Eye (tissue), 1 donor: Measurements from ENCODE around the gene PCDHGA8.
A peak's percentile ranks its signal among the peaks of the same experiment; 100 is the strongest.
"Not testable (repeated sequence)": the region's sequence is repeated elsewhere in the genome, so short reads cannot be mapped to it uniquely, and the experiment has no call there.

ENCODE experiments used
- DNase-seq: peaks from one replicate; pipeline ENCODE4 v3.0.0-alpha.2; 2015

The PCDHGA8 gene

DNA sequence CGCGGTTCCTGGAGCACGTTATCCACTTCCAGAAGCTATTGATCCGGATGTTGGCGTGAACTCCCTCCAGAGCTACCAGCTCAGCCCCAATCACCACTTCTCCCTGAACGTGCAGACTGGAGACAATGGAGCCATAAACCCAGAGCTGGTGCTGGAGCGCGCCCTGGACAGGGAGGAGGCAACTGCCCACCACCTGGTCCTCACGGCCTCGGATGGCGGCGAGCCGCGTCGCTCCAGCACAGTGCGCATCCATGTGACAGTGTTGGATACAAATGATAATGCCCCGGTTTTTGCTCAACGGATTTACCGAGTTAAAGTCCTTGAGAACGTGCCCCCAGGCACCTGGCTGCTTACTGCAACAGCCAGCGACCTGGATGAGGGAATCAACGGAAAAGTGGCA lies 11.0 kb downstream of the PCDHGA8 start:
- DNase-seq: no peak

DNA sequence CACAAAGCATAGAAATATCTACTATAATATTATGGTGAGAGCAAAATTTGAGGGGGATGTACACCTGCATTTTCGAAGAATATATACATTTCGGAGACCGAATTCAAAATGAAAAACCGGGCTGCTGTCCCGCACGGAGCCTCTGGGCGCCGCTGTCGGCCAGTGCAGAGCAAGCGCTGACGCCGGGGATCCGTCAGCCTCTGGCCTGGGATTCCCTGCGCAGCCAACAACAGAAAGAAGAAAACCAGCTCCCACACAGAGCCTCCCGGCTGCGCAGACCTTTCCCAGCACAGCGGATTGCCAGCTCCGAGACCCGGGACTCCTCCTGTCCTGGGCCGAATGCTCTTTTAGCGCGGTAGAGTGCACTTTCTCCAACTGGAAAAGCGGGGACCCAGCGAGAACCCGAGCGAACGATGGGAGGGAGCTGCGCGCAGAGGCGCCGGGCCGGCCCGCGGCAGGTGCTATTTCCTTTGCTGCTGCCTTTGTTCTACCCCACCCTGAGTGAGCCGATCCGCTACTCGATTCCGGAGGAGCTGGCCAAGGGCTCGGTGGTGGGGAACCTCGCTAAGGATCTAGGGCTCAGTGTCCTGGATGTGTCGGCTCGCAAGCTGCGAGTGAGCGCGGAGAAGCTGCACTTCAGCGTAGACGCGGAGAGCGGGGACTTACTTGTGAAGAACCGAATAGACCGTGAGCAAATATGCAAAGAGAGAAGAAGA lies 15.5 kb downstream of the PCDHGA8 start, which contains the start of gene PCDHGB6:
Gene PCDHGB6, plus strand, starts transcription at position 232 of the 716 bp plus-strand sequence. Its CDS starts 182 bp downstream, at position 414.
- peak; percentile 56 for DNase-seq

- no peak for DNase-seq
These were observed 17.3 kb downstream of the PCDHGA8 start for GRCh38 chr5:141409598-141410306.

DNA sequence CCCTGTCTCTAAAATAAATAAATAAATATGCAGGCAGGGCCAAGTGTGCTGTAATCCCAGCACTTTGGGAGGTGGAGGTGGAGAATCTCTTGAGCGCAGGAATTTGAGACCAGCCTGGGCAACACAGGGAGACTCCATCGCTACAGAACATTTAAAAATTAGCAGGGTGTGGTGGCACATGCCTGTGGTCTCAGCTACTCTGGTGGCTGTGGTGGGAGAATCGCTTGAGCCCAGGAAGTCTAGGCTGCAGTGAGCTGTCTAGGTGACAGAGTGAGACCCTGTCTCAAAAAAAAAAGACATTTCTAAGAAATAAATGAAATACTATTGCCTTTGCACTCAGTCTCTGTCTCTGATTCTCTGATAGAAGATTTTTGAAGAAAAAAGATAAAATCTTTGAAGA lies 19.1 kb downstream of the PCDHGA8 start:
- no peak for DNase-seq

DNA sequence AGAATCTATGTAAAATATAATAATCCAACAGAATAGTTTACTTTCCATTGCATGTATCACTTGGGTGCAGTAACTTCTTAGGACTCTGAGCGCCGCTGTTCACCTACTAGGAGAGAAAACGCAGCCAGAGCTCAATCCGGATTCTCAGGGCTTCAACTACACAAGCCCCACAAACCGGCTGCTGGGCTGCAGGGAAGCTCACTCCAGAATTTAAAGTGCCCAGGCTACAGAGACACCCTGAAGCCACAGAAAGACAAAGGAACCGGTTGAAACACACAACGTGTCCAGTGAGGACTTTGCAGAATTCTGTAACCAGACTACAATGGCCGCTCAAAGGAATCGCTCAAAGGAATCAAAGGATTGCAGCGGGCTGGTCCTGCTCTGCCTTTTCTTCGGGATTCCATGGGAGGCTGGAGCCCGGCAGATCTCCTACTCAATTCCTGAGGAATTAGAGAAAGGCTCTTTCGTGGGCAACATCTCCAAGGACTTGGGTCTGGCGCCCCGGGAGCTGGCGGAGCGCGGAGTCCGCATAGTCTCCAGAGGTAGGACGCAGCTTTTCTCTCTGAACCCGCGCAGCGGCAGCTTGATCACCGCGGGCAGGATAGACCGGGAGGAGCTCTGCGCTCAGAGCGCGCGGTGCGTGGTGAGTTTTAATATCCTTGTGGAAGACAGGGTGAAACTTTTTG lies 20.6 kb downstream of the PCDHGA8 start, which contains the start of gene PCDHGA10:
Gene PCDHGA10, plus strand, starts transcription at position 134 of the 686 bp plus-strand sequence. Its CDS starts 189 bp downstream, at position 323.
- peak; percentile 52 for DNase-seq

DNA sequence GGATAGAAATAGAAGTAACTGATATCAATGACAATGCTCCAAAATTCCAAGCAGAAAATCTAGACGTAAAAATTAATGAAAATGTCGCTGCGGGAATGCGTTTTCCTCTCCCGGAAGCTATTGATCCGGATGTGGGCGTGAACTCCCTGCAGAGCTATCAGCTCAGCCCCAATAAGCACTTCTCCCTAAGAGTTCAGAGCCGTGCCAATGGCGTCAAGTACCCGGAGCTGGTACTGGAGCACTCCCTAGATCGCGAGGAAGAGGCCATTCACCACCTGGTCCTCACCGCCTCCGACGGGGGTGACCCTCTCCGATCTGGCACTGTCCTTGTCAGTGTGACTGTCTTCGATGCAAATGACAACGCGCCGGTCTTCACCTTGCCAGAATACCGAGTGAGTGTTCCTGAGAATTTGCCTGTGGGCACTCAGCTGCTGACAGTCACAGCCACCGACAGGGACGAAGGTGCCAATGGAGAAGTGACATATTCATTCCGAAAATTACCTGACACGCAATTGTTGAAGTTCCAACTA lies 21.2 kb downstream of the PCDHGA8 start:
- DNase-seq: no peak

DNA sequence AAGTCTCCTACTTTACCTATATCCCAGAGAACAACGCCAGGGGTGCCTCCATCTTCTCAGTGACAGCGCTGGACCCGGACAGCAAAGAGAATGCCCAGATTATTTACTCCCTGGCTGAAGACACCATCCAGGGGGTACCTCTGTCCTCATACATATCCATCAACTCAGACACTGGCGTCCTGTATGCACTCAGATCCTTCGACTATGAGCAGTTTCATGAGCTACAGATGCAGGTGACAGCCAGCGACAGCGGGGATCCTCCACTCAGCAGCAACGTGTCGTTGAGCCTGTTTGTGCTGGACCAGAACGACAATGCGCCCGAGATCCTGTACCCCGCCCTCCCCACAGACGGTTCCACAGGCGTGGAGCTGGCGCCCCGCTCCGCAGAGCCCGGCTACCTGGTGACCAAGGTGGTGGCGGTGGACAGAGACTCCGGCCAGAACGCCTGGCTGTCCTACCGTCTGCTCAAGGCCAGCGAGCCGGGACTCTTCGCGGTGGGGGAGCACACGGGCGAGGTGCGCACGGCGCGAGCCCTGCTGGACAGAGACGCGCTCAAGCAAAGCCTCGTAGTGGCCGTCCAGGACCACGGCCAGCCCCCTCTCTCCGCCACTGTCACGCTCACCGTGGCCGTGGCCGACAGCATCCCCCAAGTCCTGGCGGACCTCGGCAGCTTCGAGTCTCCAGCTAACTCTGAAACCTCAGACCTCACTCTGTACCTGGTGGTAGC lies 22.3 kb downstream of the PCDHGA8 start:
- not testable (repeated sequence) for DNase-seq

- DNase-seq: not testable (repeated sequence)
These were observed 22.8 kb downstream of the PCDHGA8 start for GRCh38 chr5:141415275-141415618.

DNA sequence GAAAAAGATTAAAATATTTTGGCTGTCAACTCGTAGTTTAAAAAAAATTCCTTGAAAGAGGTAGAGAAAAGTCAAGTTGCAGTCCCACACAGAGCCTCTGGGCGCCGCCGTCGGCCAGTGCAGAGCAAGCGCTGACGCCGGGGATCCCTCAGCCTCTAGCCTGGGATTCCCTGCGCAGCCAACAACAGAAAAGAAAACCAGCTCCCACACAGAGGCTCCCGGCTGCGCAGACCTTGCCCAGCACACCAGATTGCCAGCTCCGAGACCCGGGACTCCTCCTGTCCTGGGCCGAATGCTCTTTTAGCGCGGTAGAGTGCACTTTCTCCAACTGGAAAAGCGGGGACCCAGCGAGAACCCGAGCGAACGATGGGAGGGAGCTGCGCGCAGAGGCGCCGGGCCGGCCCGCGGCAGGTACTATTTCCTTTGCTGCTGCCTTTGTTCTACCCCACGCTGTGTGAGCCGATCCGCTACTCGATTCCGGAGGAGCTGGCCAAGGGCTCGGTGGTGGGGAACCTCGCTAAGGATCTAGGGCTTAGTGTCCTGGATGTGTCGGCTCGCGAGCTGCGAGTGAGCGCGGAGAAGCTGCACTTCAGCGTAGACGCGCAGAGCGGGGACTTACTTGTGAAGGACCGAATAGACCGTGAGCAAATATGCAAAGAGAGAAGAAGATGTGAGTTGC lies 25.2 kb downstream of the PCDHGA8 start, which contains the start of gene PCDHGB7:
Gene PCDHGB7, plus strand, starts transcription at position 184 of the 679 bp plus-strand sequence. Its CDS starts 183 bp downstream, at position 367.
- peak; percentile 73 for DNase-seq

DNA sequence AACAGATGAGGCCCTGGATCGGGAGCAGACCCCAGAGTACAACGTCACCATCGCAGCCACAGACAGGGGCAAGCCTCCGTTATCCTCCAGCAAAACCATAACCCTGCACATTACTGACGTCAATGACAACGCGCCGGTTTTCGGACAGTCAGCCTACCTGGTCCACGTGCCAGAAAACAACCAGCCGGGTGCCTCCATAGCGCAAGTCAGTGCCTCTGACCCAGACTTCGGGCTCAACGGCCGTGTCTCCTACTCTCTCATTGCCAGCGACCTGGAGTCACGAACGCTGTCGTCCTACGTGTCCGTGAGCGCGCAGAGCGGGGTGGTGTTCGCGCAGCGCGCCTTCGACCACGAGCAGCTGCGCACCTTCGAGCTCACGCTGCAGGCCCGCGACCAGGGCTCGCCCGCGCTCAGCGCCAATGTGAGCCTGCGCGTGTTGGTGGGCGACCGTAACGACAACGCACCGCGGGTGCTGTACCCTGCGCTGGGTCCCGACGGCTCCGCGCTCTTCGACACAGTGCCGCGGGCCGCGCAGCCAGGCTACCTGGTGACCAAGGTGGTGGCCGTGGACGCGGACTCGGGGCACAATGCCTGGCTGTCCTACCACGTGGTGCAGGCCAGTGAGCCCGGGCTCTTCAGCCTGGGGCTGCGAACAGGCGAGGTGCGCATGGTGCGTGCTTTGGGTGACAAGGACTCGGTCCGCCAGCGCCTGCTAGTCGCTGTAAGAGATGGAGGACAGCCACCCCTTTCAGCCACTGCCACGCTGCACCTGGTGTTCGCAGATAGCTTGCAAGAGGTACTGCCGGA lies 26.8 kb downstream of the PCDHGA8 start:
- no peak for DNase-seq

DNA sequence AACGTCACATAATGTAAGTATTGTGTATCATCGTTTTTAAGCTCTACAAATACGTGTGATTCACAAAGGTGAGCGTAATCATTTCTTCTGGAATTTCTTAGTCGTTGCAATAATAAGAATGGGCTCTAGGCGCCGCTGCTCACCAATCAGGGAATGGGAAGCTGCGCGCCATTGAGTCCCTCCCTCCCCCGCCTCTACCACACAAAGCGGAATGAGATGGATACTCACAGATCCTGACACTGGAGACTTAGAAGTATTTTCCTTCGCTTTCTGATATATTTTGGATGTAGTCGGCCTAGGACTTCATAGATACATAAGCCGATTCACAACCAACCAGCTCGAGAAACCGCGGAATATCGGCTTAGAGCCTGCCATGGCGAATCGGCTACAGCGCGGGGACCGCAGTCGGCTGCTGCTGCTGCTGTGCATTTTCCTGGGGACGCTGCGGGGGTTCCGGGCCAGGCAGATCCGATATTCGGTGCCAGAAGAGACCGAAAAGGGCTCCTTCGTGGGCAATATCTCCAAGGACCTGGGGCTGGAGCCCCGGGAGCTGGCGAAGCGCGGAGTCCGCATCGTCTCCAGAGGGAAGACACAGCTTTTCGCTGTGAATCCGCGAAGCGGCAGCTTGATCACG lies 28.5 kb downstream of the PCDHGA8 start, which contains the start of gene PCDHGA11:
Gene PCDHGA11, plus strand, starts transcription at position 197 of the 634 bp plus-strand sequence. Its CDS starts 177 bp downstream, at position 374.
- peak; percentile 65 for DNase-seq

- peak; percentile 27 for DNase-seq
These were observed 29.0 kb downstream of the PCDHGA8 start for GRCh38 chr5:141421489-141421855.

DNA sequence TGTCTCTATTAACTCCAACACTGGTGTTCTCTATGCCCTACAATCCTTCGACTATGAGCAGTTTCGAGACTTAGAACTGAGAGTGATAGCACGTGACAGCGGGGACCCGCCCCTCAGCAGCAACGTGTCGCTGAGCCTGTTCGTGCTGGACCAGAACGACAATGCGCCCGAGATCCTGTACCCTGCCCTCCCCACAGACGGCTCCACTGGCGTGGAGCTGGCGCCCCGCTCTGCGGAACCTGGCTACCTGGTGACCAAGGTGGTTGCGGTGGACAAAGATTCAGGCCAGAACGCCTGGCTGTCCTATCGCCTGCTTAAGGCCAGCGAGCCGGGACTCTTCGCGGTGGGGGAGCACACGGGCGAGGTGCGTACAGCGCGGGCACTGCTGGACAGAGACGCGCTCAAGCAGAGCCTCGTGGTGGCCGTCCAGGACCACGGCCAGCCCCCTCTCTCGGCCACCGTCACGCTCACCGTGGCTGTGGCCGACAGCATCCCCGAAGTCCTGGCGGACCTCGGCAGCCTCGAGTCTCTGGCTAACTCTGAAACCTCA lies 30.4 kb downstream of the PCDHGA8 start:
- DNase-seq: no peak

- no peak for DNase-seq
These were observed 35.5 kb downstream of the PCDHGA8 start for GRCh38 chr5:141427783-141428426.

DNA sequence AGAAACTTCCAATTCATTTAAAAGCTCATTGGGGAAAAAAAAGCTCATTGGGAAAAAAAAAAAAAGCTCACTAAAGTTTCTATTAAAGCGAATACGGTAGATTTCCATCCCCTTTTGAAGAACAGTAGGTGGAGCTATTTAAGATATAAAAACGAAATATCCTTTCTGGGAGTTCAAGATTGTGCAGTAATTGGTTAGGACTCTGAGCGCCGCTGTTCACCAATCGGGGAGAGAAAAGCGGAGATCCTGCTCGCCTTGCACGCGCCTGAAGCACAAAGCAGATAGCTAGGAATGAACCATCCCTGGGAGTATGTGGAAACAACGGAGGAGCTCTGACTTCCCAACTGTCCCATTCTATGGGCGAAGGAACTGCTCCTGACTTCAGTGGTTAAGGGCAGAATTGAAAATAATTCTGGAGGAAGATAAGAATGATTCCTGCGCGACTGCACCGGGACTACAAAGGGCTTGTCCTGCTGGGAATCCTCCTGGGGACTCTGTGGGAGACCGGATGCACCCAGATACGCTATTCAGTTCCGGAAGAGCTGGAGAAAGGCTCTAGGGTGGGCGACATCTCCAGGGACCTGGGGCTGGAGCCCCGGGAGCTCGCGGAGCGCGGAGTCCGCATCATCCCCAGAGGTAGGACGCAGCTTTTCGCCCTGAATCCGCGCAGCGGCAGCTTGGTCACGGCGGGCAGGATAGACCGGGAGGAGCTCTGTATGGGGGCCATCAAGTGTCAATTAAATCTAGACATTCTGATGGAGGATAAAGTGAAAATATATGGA lies 38.1 kb downstream of the PCDHGA8 start, which contains the start of gene PCDHGA12:
Gene PCDHGA12, plus strand, starts transcription at position 176 of the 782 bp plus-strand sequence. Its CDS starts 253 bp downstream, at position 429.
- peak; percentile 10 for DNase-seq

GRCh38 chr5:141431286-141431685 lies 38.9 kb downstream of the PCDHGA8 start:
- no peak for DNase-seq

- DNase-seq: not testable (repeated sequence)
These were observed 39.9 kb downstream of the PCDHGA8 start for GRCh38 chr5:141432308-141432707.

- DNase-seq: not testable (repeated sequence)
These were observed 40.3 kb downstream of the PCDHGA8 start for GRCh38 chr5:141432726-141433125.
